Fibroblast of the aortic adventitia (primary cell): ENCODE results near the gene MASP1. TPM values are rescaled to one million over a fixed set of nuclear protein-coding genes. Genes with fewer than 3 reads are reported as not detected.

Experiments used
- DNase-seq: peaks from one replicate; pipeline ENCODE4 v3.0.0-alpha.2; 2010; ENCODE audit warnings: low read depth
- H3K4me3 ChIP-seq: 2 replicates; pipeline ENCODE4 v1.5.1; 2011; ENCODE audit warnings: low read depth, mild to moderate bottlenecking, control low read depth, low read length, moderate library complexity
- total RNA-seq: library from RNA; depleted of rRNA; stranded (reverse); fragments of >200 nt; gene quantifications from 2 replicates; pipeline ENCODE4 v1.2.3, GENCODE V29; 2012; ENCODE audit warnings: low replicate concordance
- TF ChIP-seq, protein P1 (sequence below): IDR thresholded peaks from 2 replicates; pipeline ENCODE4 v1.5.1; 2011; ENCODE audit warnings: mild to moderate bottlenecking, low read length, control low read depth, inconsistent platforms; ENCODE audit not compliant: insufficient read depth

MASP1 gene
- total RNA-seq, 1 donor, result 19.2 TPM

- TF ChIP-seq, protein P1, sequence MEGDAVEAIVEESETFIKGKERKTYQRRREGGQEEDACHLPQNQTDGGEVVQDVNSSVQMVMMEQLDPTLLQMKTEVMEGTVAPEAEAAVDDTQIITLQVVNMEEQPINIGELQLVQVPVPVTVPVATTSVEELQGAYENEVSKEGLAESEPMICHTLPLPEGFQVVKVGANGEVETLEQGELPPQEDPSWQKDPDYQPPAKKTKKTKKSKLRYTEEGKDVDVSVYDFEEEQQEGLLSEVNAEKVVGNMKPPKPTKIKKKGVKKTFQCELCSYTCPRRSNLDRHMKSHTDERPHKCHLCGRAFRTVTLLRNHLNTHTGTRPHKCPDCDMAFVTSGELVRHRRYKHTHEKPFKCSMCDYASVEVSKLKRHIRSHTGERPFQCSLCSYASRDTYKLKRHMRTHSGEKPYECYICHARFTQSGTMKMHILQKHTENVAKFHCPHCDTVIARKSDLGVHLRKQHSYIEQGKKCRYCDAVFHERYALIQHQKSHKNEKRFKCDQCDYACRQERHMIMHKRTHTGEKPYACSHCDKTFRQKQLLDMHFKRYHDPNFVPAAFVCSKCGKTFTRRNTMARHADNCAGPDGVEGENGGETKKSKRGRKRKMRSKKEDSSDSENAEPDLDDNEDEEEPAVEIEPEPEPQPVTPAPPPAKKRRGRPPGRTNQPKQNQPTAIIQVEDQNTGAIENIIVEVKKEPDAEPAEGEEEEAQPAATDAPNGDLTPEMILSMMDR, result no peak
- H3K4me3 ChIP-seq, result no peak overlapping the region
- no peak for DNase-seq
Measured at GRCh38 chr3:187222801-187223200, 68.7 kb downstream of the MASP1 start.

DNA sequence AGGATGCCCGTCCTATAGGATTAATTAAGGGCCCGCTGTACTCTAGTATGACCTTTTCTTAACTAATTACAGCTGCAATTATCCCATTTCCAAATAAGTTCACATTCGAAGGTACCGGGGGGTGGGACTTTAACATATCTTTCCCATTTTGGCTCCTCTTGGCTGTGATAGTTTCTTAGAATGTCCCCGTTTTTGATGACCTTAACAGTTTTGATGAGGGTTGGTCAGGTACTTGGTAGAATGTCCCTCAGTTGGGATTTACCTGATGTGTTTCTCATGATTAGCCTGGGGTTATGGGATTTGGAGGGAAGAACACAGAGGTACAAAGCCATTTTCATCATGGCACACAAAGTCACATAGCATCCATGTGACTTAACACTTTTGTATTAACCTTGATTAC is 76.1 kb downstream of the MASP1 start:
- DNase-seq, result no peak
- TF ChIP-seq, protein P1, result no peak
- no peak overlapping the region for H3K4me3 ChIP-seq

GRCh38 chr3:187213616-187214015 is 77.9 kb downstream of the MASP1 start:
- no peak overlapping the region for H3K4me3 ChIP-seq
- TF ChIP-seq, protein P1, result no peak
- DNase-seq, result no peak

DNA sequence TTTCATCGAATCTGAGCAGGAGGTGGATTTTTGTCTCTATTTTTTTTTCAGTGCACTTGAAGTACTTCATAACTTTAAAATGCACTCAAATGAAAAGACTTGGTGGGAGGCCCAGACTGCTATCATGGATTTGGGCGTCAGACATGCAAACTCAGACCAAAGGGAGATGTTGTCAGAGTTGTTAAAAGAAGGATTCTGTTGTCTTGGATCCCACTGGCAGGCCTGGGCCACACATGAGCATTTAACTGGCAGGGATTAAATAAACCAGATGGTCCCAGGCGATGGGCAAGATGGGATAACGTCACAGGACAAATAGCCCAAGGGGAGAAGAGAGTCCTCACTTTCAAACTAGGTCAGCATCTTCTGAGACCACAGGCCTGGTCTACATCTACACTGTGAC is 78.8 kb downstream of the MASP1 start:
- DNase-seq, result peak; percentile 83
- TF ChIP-seq, protein P1, result no peak
- no peak overlapping the region for H3K4me3 ChIP-seq

GRCh38 chr3:187212196-187212545 is 79.4 kb downstream of the MASP1 start:
- TF ChIP-seq, protein P1, result no peak
- no peak for DNase-seq
- no peak overlapping the region for H3K4me3 ChIP-seq

DNA sequence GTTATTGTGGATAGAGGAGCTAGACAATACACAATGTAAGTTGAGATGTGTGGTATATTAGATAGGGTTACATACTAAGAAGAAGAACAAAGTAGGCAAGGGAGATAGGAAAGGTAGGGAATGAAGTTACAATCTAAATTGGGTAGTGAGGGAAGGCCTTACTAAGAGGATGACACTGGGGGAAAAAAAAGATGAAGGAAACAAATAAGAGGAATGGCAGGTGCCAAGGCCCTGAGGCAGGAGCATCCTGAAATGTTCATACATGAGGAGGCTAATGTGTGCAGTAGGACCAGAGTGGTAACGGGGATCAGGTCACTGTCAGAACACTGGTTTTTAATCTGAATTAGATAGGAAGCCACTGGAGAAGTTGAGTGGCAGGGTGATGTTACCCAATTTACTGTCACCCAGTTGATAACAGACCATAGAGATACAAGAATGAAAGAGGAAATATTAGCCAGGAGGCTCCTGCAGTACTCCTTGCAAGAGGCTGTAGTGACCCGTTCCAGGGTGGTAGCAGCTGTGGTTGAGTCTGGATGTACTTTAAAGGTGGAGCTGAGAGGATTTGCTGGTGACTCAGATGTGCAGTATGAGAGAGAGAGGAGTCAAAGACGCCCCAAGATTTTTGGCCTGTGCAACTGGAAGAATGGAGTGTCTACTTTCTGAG is 79.9 kb downstream of the MASP1 start:
- TF ChIP-seq, protein P1, result no peak
- DNase-seq, result peak; percentile 86
- H3K4me3 ChIP-seq, result no peak overlapping the region
